Measurements from ENCODE around the gene GPBAR1.
A peak's percentile ranks its signal among the peaks of the same experiment; 100 is the strongest.

The GPBAR1 gene

DNA sequence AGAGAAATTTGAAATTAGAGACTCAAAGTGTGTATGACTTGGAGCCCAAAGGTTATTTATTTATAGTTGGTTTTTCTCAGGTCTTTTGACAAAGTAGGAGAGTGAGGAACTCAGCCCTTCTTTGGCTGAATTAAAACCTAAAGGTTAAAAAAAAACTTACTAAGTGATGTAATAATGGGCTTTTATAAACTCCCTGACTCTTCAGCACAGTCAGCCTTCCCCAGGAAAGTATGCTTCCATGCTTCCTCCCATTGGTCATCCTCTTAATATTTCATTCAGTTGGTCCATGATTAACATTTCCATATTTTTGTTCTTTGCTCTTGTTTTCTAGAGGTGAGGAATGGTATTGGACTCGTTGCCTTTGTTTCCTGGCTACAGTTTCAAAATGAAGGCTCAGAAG is 36.6 kb upstream of the GPBAR1 start:
- H3K27ac ChIP-seq (ENCODE audit: low read depth in 2 of 2, low read length in 2 of 2): no peak overlapping the region
- peaks cover 32 to 47% of the 10 kb centered on the region in 2 donors for H3K36me3 ChIP-seq (ENCODE audit: control insufficient read depth in 2 of 2, insufficient read depth in 2 of 2, low read length in 2 of 2)
- H3K9ac ChIP-seq (ENCODE audit: low read depth in 1 of 2, low read length in 2 of 2): no peak overlapping the region
- H3K4me3 ChIP-seq (ENCODE audit: low read length in 2 of 2): no peak overlapping the region
- no peaks in the 10 kb centered on the region for H3K9me3 ChIP-seq (ENCODE audit: control insufficient read depth in 2 of 2, low read length in 2 of 2)
- no peaks in the 10 kb centered on the region for H3K27me3 ChIP-seq (ENCODE audit: control insufficient read depth in 2 of 2, insufficient read depth in 2 of 2, low read length in 2 of 2)
- H3K4me1 ChIP-seq (ENCODE audit: control insufficient read depth in 2 of 2, insufficient read depth in 2 of 2, low read length in 2 of 2): peaks cover 28 to 31% of the 10 kb centered on the region in 2 donors

DNA sequence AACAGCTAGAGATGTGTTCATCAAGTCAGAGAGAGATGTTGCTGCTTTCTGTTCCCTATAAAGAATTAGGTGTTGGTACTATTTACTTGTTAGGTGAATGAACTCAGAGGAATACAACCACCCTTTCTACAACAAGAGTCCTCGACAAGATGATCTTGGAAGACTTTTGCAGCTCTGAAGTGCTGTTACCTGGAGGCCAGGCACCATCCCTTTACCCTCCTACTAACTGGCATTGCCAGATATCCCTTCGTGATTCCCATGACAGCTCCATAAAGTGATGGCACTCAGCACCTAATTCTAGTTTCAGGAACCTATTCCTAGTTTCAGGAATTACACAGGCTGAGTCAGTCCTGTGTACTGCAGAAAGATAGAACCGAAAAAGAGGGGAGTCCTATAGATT is 33.9 kb upstream of the GPBAR1 start:
- Histone ChIP-seq H3K4me3 (ENCODE audit: low read length in 2 of 2) (no peak overlapping the region), H3K27me3 (ENCODE audit: control insufficient read depth in 2 of 2, insufficient read depth in 2 of 2, low read length in 2 of 2) (no peaks in the 10 kb centered on the region), H3K9me3 (ENCODE audit: control insufficient read depth in 2 of 2, low read length in 2 of 2) (no peaks in the 10 kb centered on the region), H3K9ac (ENCODE audit: low read depth in 1 of 2, low read length in 2 of 2) (no peak overlapping the region), H3K27ac (ENCODE audit: low read depth in 2 of 2, low read length in 2 of 2) (no peak overlapping the region), H3K4me1 (ENCODE audit: control insufficient read depth in 2 of 2, insufficient read depth in 2 of 2, low read length in 2 of 2) (peaks cover 33 to 34% of the 10 kb centered on the region in 2 donors), H3K36me3 (ENCODE audit: control insufficient read depth in 2 of 2, insufficient read depth in 2 of 2, low read length in 2 of 2) (peaks cover 38 to 42% of the 10 kb centered on the region in 2 donors)

DNA sequence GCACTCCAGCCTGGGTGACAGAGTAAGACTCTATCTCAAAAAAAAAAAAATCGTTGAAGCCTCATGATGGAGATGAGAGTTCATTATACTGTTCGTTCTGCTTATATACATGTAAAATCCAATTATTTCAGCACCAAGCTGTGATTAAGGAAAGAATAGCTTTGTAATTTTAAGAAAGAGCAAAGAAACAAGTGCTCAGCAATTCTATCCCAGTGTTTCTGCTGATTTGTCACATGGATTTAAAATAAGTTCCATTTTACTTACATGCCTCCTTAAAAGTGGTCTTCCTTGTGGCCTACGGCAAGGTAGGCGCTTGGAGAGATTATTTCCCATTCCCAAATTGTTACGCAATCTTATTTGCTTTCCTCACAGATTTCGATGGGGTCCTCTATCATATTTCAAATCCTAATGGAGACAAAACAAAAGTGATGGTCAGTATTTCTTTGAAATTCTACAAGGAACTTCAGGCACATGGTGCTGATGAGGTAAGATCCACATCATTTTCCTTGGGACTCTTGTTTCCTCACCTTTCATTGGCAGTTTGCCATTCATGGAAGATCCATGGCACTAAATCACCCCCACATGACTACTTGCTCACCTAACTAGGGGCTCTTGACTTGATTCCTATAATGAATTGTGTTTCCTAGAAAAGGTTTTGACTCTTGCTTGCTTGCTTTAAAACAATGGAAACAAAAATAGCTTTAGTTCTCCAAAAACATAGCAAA is 32.3 kb upstream of the GPBAR1 start:
- Histone ChIP-seq H3K27ac (ENCODE audit: low read depth in 2 of 2, low read length in 2 of 2) (peak overlapping the region; percentile 66 to 79), H3K36me3 (ENCODE audit: control insufficient read depth in 2 of 2, insufficient read depth in 2 of 2, low read length in 2 of 2) (peaks cover 42 to 46% of the 10 kb centered on the region in 2 donors)

DNA sequence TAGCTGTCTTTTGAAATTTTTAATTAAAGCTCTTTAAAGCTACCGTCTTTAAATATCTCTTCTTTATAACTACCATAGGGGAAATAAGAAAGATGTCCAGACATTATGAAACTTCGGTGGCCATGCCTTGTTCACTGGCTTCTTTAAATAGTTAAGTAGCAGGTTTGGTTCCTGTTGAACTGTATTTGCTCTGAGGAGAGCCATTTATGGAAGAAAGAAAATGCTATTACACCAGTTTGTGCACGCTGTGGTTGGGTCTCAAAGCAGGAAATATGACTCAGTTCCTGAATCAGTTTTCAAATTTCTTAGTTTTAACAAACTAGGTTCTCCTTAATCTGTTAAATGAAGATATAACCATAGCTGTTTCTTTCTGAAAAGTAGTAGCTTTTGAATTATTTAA is 31.6 kb upstream of the GPBAR1 start:
- Histone ChIP-seq H3K9ac (ENCODE audit: low read depth in 1 of 2, low read length in 2 of 2) (peak overlapping the region in 1 of 2 donors; percentile 15), H3K9me3 (ENCODE audit: control insufficient read depth in 2 of 2, low read length in 2 of 2) (no peaks in the 10 kb centered on the region), H3K4me1 (ENCODE audit: control insufficient read depth in 2 of 2, insufficient read depth in 2 of 2, low read length in 2 of 2) (peaks cover 26 to 34% of the 10 kb centered on the region in 2 donors), H3K36me3 (ENCODE audit: control insufficient read depth in 2 of 2, insufficient read depth in 2 of 2, low read length in 2 of 2) (peaks cover 46 to 49% of the 10 kb centered on the region in 2 donors), H3K27ac (ENCODE audit: low read depth in 2 of 2, low read length in 2 of 2) (peak overlapping the region; percentile 66 to 79), H3K4me3 (ENCODE audit: low read length in 2 of 2) (no peak overlapping the region), H3K27me3 (ENCODE audit: control insufficient read depth in 2 of 2, insufficient read depth in 2 of 2, low read length in 2 of 2) (no peaks in the 10 kb centered on the region)

More for the DNA sequence above, 32.3 kb upstream of the GPBAR1 start:
- peaks cover 29 to 34% of the 10 kb centered on the region in 2 donors for H3K4me1 ChIP-seq (ENCODE audit: control insufficient read depth in 2 of 2, insufficient read depth in 2 of 2, low read length in 2 of 2)
- H3K9ac ChIP-seq (ENCODE audit: low read depth in 1 of 2, low read length in 2 of 2): no peak overlapping the region
- H3K27me3 ChIP-seq (ENCODE audit: control insufficient read depth in 2 of 2, insufficient read depth in 2 of 2, low read length in 2 of 2): no peaks in the 10 kb centered on the region
- no peaks in the 10 kb centered on the region for H3K9me3 ChIP-seq (ENCODE audit: control insufficient read depth in 2 of 2, low read length in 2 of 2)
- H3K4me3 ChIP-seq (ENCODE audit: low read length in 2 of 2): no peak overlapping the region

DNA sequence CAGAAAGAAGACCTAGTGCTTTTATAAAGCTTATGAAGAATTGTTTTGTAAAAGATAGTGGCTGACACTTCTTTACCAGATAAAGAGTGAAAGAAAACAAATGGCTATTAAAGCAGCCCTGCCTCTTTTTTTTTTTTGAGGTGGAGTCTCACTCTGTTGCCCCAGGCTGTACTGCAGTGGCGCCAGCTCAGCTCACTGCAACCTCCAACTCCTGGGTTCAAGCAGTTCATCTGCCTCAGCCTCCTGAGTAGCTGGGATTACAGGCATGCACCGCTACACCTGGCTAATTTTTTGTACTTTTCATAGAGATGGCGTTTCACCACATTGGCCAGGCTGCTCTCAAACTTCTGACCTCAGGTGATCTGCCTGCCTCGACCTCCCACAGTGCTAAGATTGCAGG is 31.0 kb upstream of the GPBAR1 start:
- peak overlapping the region; percentile 66 to 79 for H3K27ac ChIP-seq (ENCODE audit: low read depth in 2 of 2, low read length in 2 of 2)
- H3K36me3 ChIP-seq (ENCODE audit: control insufficient read depth in 2 of 2, insufficient read depth in 2 of 2, low read length in 2 of 2): peaks cover 46 to 52% of the 10 kb centered on the region in 2 donors
- peak overlapping the region; percentile 38 to 43 for H3K9ac ChIP-seq (ENCODE audit: low read depth in 1 of 2, low read length in 2 of 2)
- H3K4me3 ChIP-seq (ENCODE audit: low read length in 2 of 2): no peak overlapping the region
- no peaks in the 10 kb centered on the region for H3K27me3 ChIP-seq (ENCODE audit: control insufficient read depth in 2 of 2, insufficient read depth in 2 of 2, low read length in 2 of 2)
- no peaks in the 10 kb centered on the region for H3K9me3 ChIP-seq (ENCODE audit: control insufficient read depth in 2 of 2, low read length in 2 of 2)
- H3K4me1 ChIP-seq (ENCODE audit: control insufficient read depth in 2 of 2, insufficient read depth in 2 of 2, low read length in 2 of 2): peaks cover 26 to 34% of the 10 kb centered on the region in 2 donors

DNA sequence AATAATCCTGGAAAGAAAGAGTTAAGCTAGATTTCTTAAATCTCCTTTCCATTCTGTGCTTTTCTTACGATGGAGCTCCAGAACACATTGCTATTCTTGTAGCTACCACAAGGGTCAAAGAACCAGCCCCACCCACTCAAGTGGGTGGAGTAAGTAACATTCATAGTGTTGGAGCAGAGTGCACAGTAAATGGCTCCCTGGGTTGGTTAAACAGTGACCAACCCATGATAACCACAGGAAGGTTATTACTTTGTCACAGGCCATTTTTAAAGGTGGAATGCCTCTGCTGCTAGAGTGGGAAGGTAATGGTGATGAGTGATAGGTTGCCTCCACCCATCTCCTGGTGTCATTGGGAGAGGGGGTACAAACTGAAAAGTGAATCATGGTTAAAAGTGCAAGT is 29.9 kb upstream of the GPBAR1 start:
- H3K36me3 ChIP-seq (ENCODE audit: control insufficient read depth in 2 of 2, insufficient read depth in 2 of 2, low read length in 2 of 2): peaks cover 46 to 56% of the 10 kb centered on the region in 2 donors
- H3K9me3 ChIP-seq (ENCODE audit: control insufficient read depth in 2 of 2, low read length in 2 of 2): no peaks in the 10 kb centered on the region
- peak overlapping the region in 1 of 2 donors; percentile 15 for H3K9ac ChIP-seq (ENCODE audit: low read depth in 1 of 2, low read length in 2 of 2)
- H3K27me3 ChIP-seq (ENCODE audit: control insufficient read depth in 2 of 2, insufficient read depth in 2 of 2, low read length in 2 of 2): no peaks in the 10 kb centered on the region
- H3K4me1 ChIP-seq (ENCODE audit: control insufficient read depth in 2 of 2, insufficient read depth in 2 of 2, low read length in 2 of 2): peaks cover 26 to 34% of the 10 kb centered on the region in 2 donors
- peak overlapping the region; percentile 66 to 79 for H3K27ac ChIP-seq (ENCODE audit: low read depth in 2 of 2, low read length in 2 of 2)
- H3K4me3 ChIP-seq (ENCODE audit: low read length in 2 of 2): peak overlapping the region; percentile 28 to 37

DNA sequence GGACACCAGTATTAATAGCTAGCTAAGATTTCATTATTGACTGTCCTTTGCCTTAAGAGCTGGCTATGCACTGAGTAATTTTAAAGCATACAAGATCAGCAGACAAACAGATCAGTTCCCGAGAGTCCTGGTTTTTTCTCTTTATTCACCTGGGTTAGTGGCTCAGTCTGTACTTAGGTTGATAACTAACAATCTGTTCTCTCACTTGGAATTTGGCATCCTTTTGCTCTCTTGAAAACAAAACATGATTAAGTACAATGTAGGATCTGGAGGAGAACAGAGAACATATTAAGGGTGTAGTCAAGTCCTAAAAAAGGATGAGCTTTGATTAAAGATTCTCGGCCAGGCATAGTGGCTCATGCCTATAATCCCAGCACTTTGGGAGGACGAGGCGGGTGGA is 27.3 kb upstream of the GPBAR1 start:
- Histone ChIP-seq H3K9me3 (ENCODE audit: control insufficient read depth in 2 of 2, low read length in 2 of 2) (no peaks in the 10 kb centered on the region), H3K27ac (ENCODE audit: low read depth in 2 of 2, low read length in 2 of 2) (no peak overlapping the region), H3K4me3 (ENCODE audit: low read length in 2 of 2) (no peak overlapping the region), H3K4me1 (ENCODE audit: control insufficient read depth in 2 of 2, insufficient read depth in 2 of 2, low read length in 2 of 2) (peaks cover 23 to 32% of the 10 kb centered on the region in 2 donors), H3K27me3 (ENCODE audit: control insufficient read depth in 2 of 2, insufficient read depth in 2 of 2, low read length in 2 of 2) (no peaks in the 10 kb centered on the region), H3K9ac (ENCODE audit: low read depth in 1 of 2, low read length in 2 of 2) (no peak overlapping the region), H3K36me3 (ENCODE audit: control insufficient read depth in 2 of 2, insufficient read depth in 2 of 2, low read length in 2 of 2) (peaks cover 51 to 68% of the 10 kb centered on the region in 2 donors)

DNA sequence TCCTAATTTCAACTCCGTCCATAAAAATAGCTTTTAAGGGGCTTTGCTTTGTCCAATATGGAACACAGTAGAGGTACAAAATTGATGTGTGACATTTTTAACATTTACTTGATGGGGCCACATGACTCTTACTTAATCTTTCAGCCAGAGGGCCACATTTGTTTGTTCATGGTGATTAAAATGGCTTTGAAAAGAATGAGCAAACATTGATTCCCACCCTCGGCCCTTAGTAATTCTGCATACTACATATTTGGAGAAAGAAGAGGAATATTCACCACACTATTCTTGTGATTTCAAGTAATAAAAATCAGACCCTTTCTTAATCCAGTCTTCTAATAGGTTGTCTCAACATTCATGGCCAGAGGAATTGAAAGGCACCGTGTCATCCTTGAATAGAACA is 26.3 kb upstream of the GPBAR1 start:
- Histone ChIP-seq H3K36me3 (ENCODE audit: control insufficient read depth in 2 of 2, insufficient read depth in 2 of 2, low read length in 2 of 2) (peaks cover 56 to 69% of the 10 kb centered on the region in 2 donors), H3K27ac (ENCODE audit: low read depth in 2 of 2, low read length in 2 of 2) (no peak overlapping the region), H3K4me1 (ENCODE audit: control insufficient read depth in 2 of 2, insufficient read depth in 2 of 2, low read length in 2 of 2) (peaks cover 19 to 22% of the 10 kb centered on the region in 2 donors), H3K4me3 (ENCODE audit: low read length in 2 of 2) (no peak overlapping the region), H3K9me3 (ENCODE audit: control insufficient read depth in 2 of 2, low read length in 2 of 2) (no peaks in the 10 kb centered on the region), H3K9ac (ENCODE audit: low read depth in 1 of 2, low read length in 2 of 2) (no peak overlapping the region), H3K27me3 (ENCODE audit: control insufficient read depth in 2 of 2, insufficient read depth in 2 of 2, low read length in 2 of 2) (no peaks in the 10 kb centered on the region)

DNA sequence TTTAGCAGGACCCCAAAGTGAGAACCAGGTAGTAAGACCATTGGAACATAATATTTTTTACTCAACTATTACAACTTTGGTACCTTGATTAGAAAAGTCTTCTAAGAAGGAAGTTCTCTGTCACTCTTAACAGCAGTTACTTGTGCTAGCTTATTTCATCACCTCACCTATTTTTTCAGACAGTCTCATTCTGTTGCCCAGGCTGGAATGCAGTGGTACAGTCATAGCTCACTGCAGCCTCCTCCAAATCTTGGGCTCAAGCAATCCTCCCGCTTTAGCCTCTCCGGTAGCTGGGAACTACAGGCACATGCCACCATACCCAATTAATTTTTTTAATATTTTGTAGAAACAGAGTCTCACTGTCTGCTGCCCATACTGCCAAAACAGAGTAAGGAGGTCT is 25.8 kb upstream of the GPBAR1 start:
- Histone ChIP-seq H3K4me3 (ENCODE audit: low read length in 2 of 2) (no peak overlapping the region), H3K4me1 (ENCODE audit: control insufficient read depth in 2 of 2, insufficient read depth in 2 of 2, low read length in 2 of 2) (peaks cover 14 to 17% of the 10 kb centered on the region in 2 donors), H3K27me3 (ENCODE audit: control insufficient read depth in 2 of 2, insufficient read depth in 2 of 2, low read length in 2 of 2) (no peaks in the 10 kb centered on the region), H3K9me3 (ENCODE audit: control insufficient read depth in 2 of 2, low read length in 2 of 2) (no peaks in the 10 kb centered on the region), H3K36me3 (ENCODE audit: control insufficient read depth in 2 of 2, insufficient read depth in 2 of 2, low read length in 2 of 2) (peaks cover 56 to 69% of the 10 kb centered on the region in 2 donors), H3K9ac (ENCODE audit: low read depth in 1 of 2, low read length in 2 of 2) (no peak overlapping the region), H3K27ac (ENCODE audit: low read depth in 2 of 2, low read length in 2 of 2) (no peak overlapping the region)

DNA sequence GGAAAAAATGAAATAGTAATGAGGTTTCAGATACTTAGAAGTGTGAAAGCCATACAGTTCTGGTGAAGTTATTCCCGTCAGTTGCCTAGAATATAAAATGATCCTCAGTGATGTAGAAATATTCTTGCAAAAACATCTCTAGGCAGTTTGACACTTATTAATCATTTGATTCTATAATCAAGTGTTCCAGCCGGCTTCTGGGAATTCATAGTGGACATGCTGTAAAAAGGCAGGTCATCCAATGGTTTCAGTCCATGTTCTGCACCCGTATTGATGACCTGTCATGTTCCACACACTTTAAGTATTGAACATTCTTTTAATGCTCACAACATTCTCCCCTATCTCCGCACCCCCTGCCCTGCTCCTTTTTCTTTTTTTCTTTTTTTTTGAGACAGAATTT is 24.0 kb upstream of the GPBAR1 start:
- H3K4me3 ChIP-seq (ENCODE audit: low read length in 2 of 2): no peak overlapping the region
- no peaks in the 10 kb centered on the region for H3K27me3 ChIP-seq (ENCODE audit: control insufficient read depth in 2 of 2, insufficient read depth in 2 of 2, low read length in 2 of 2)
- H3K9ac ChIP-seq (ENCODE audit: low read depth in 1 of 2, low read length in 2 of 2): no peak overlapping the region
- H3K36me3 ChIP-seq (ENCODE audit: control insufficient read depth in 2 of 2, insufficient read depth in 2 of 2, low read length in 2 of 2): peaks cover 54 to 75% of the 10 kb centered on the region in 2 donors
- H3K4me1 ChIP-seq (ENCODE audit: control insufficient read depth in 2 of 2, insufficient read depth in 2 of 2, low read length in 2 of 2): no peaks in the 10 kb centered on the region
- H3K9me3 ChIP-seq (ENCODE audit: control insufficient read depth in 2 of 2, low read length in 2 of 2): no peaks in the 10 kb centered on the region
- no peak overlapping the region for H3K27ac ChIP-seq (ENCODE audit: low read depth in 2 of 2, low read length in 2 of 2)
